MM.1S (cell line): ENCODE measurements around the gene ZNF581.

Experiments
- EZH2 ChIP-seq: fragments of 300-600 bp; sonication (generic); optimal IDR thresholded peaks from 2 replicates; pipeline ENCODE3; 2017; ENCODE audit warnings: low read depth, mild to moderate bottlenecking, antibody characterized with exemption, low read length, mixed read lengths
- TF ChIP-seq, protein P1 (sequence below): fragments of 300-600 bp; sonication (generic); IDR thresholded peaks from 2 replicates; pipeline ENCODE4 v1.5.1; 2016; ENCODE audit warnings: antibody characterized with exemption, low read length, mixed read lengths

DNA sequence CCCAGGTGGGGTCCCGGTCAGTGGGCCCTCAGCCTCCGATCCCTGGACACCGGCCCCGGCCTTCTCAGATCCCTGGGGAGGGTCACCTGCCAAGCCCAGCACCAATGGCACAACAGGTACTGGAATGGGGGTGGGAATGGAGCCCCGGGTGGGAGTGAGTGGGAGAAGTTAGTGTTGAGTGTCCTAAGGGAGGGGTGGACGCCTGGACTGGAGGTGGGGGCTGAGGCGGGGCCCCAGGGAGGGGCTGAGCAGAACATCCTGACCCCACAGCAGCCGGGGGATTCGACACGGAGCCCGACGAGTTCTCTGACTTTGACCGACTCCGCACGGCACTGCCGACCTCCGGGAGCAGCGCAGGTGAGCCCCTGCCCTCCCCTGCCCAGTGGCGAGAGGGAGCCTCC lies 49.2 kb downstream of the ZNF581 start:
- TF ChIP-seq, protein P1, sequence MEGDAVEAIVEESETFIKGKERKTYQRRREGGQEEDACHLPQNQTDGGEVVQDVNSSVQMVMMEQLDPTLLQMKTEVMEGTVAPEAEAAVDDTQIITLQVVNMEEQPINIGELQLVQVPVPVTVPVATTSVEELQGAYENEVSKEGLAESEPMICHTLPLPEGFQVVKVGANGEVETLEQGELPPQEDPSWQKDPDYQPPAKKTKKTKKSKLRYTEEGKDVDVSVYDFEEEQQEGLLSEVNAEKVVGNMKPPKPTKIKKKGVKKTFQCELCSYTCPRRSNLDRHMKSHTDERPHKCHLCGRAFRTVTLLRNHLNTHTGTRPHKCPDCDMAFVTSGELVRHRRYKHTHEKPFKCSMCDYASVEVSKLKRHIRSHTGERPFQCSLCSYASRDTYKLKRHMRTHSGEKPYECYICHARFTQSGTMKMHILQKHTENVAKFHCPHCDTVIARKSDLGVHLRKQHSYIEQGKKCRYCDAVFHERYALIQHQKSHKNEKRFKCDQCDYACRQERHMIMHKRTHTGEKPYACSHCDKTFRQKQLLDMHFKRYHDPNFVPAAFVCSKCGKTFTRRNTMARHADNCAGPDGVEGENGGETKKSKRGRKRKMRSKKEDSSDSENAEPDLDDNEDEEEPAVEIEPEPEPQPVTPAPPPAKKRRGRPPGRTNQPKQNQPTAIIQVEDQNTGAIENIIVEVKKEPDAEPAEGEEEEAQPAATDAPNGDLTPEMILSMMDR = no peak
- TF ChIP-seq EZH2 = no peak
